Measurements from ENCODE around the gene CILP.
"Not testable (repeated sequence)": the region's sequence is repeated elsewhere in the genome, so short reads cannot be mapped to it uniquely, and the experiment has no call there.

Gene CILP

GRCh38 chr15:65246939-65247338, 35.7 kb upstream of the CILP start:
- Histone ChIP-seq H3K4me1 (ENCODE audit: control insufficient read depth in 5 of 5, insufficient read depth in 5 of 5, low read length in 5 of 5) (peaks cover 0 to 14% (median 6%) of the 10 kb centered on the region in 5 donors), H3K27ac (ENCODE audit: low read depth, low read length) (no peak overlapping the region)

GRCh38 chr15:65246026-65246714, 34.9 kb upstream of the CILP start:
- H3K4me1 ChIP-seq (ENCODE audit: control insufficient read depth in 5 of 5, insufficient read depth in 5 of 5, low read length in 5 of 5): peaks cover 0 to 14% (median 6%) of the 10 kb centered on the region in 5 donors
- H3K27me3 ChIP-seq (ENCODE audit: control insufficient read depth in 5 of 5, insufficient read depth in 4 of 5, low read length in 5 of 5): no peaks in the 10 kb centered on the region
- peaks cover 0 to 4% (median 0%) of the 10 kb centered on the region in 5 donors for H3K36me3 ChIP-seq (ENCODE audit: control insufficient read depth in 5 of 5, insufficient read depth in 5 of 5, low read length in 5 of 5)
- no peak overlapping the region for H3K9ac ChIP-seq (ENCODE audit: low read length in 5 of 5)
- no peak overlapping the region for H3K4me3 ChIP-seq (ENCODE audit: low read depth in 1 of 5, low read length in 5 of 5)
- H3K27ac ChIP-seq (ENCODE audit: low read depth, low read length): no peak overlapping the region
- no peaks in the 10 kb centered on the region for H3K9me3 ChIP-seq (ENCODE audit: control insufficient read depth in 5 of 5, low read length in 5 of 5)

More at GRCh38 chr15:65246939-65247338, 35.7 kb upstream of the CILP start:
- Histone ChIP-seq H3K36me3 (ENCODE audit: control insufficient read depth in 5 of 5, insufficient read depth in 5 of 5, low read length in 5 of 5) (peaks cover 0 to 4% (median 0%) of the 10 kb centered on the region in 5 donors), H3K27me3 (ENCODE audit: control insufficient read depth in 5 of 5, insufficient read depth in 4 of 5, low read length in 5 of 5) (no peaks in the 10 kb centered on the region), H3K9me3 (ENCODE audit: control insufficient read depth in 5 of 5, low read length in 5 of 5) (no peaks in the 10 kb centered on the region), H3K9ac (ENCODE audit: low read length in 5 of 5) (no peak overlapping the region), H3K4me3 (ENCODE audit: low read depth in 1 of 5, low read length in 5 of 5) (no peak overlapping the region)

- peaks cover 0 to 14% (median 6%) of the 10 kb centered on the region in 5 donors for H3K4me1 ChIP-seq (ENCODE audit: control insufficient read depth in 5 of 5, insufficient read depth in 5 of 5, low read length in 5 of 5)
- H3K36me3 ChIP-seq (ENCODE audit: control insufficient read depth in 5 of 5, insufficient read depth in 5 of 5, low read length in 5 of 5): peaks cover 0 to 4% (median 0%) of the 10 kb centered on the region in 5 donors
- no peaks in the 10 kb centered on the region for H3K27me3 ChIP-seq (ENCODE audit: control insufficient read depth in 5 of 5, insufficient read depth in 4 of 5, low read length in 5 of 5)
- no peaks in the 10 kb centered on the region for H3K9me3 ChIP-seq (ENCODE audit: control insufficient read depth in 5 of 5, low read length in 5 of 5)
- H3K4me3 ChIP-seq (ENCODE audit: low read depth in 1 of 5, low read length in 5 of 5): no peak overlapping the region
- no peak overlapping the region for H3K9ac ChIP-seq (ENCODE audit: low read length in 5 of 5)
- H3K27ac ChIP-seq (ENCODE audit: low read depth, low read length): no peak overlapping the region
These were observed 34.0 kb upstream of the CILP start for GRCh38 chr15:65245096-65245856.

GRCh38 chr15:65244638-65245037, 33.4 kb upstream of the CILP start:
- Histone ChIP-seq H3K27me3 (ENCODE audit: control insufficient read depth in 5 of 5, insufficient read depth in 4 of 5, low read length in 5 of 5) (no peaks in the 10 kb centered on the region), H3K27ac (ENCODE audit: low read depth, low read length) (no peak overlapping the region), H3K4me1 (ENCODE audit: control insufficient read depth in 5 of 5, insufficient read depth in 5 of 5, low read length in 5 of 5) (peaks cover 0 to 14% (median 6%) of the 10 kb centered on the region in 5 donors), H3K9me3 (ENCODE audit: control insufficient read depth in 5 of 5, low read length in 5 of 5) (no peaks in the 10 kb centered on the region), H3K9ac (ENCODE audit: low read length in 5 of 5) (no peak overlapping the region), H3K4me3 (ENCODE audit: low read depth in 1 of 5, low read length in 5 of 5) (no peak overlapping the region), H3K36me3 (ENCODE audit: control insufficient read depth in 5 of 5, insufficient read depth in 5 of 5, low read length in 5 of 5) (peaks cover 0 to 4% (median 0%) of the 10 kb centered on the region in 5 donors)

GRCh38 chr15:65236443-65236842, 25.2 kb upstream of the CILP start:
- H3K27me3 ChIP-seq (ENCODE audit: control insufficient read depth in 5 of 5, insufficient read depth in 4 of 5, low read length in 5 of 5); H3K4me3 ChIP-seq (ENCODE audit: low read depth in 1 of 5, low read length in 5 of 5); H3K9ac ChIP-seq (ENCODE audit: low read length in 5 of 5); H3K9me3 ChIP-seq (ENCODE audit: control insufficient read depth in 5 of 5, low read length in 5 of 5); H3K36me3 ChIP-seq (ENCODE audit: control insufficient read depth in 5 of 5, insufficient read depth in 5 of 5, low read length in 5 of 5); H3K27ac ChIP-seq (ENCODE audit: low read depth, low read length): not testable (repeated sequence)
- H3K4me1 ChIP-seq (ENCODE audit: control insufficient read depth in 5 of 5, insufficient read depth in 5 of 5, low read length in 5 of 5): peaks cover 3 to 21% (median 8%) of the 10 kb centered on the region in 5 donors

GRCh38 chr15:65233696-65234095, 22.4 kb upstream of the CILP start:
- Histone ChIP-seq H3K9ac (ENCODE audit: low read length in 5 of 5) (no peak overlapping the region), H3K27me3 (ENCODE audit: control insufficient read depth in 5 of 5, insufficient read depth in 4 of 5, low read length in 5 of 5) (no peaks in the 10 kb centered on the region), H3K9me3 (ENCODE audit: control insufficient read depth in 5 of 5, low read length in 5 of 5) (no peaks in the 10 kb centered on the region), H3K27ac (ENCODE audit: low read depth, low read length) (no peak overlapping the region), H3K36me3 (ENCODE audit: control insufficient read depth in 5 of 5, insufficient read depth in 5 of 5, low read length in 5 of 5) (no peaks in the 10 kb centered on the region), H3K4me3 (ENCODE audit: low read depth in 1 of 5, low read length in 5 of 5) (no peak overlapping the region), H3K4me1 (ENCODE audit: control insufficient read depth in 5 of 5, insufficient read depth in 5 of 5, low read length in 5 of 5) (peaks cover 3 to 21% (median 8%) of the 10 kb centered on the region in 5 donors)

- H3K4me1 ChIP-seq (ENCODE audit: control insufficient read depth in 5 of 5, insufficient read depth in 5 of 5, low read length in 5 of 5): peaks cover 3 to 15% (median 7%) of the 10 kb centered on the region in 5 donors
- no peak overlapping the region for H3K4me3 ChIP-seq (ENCODE audit: low read depth in 1 of 5, low read length in 5 of 5)
- no peaks in the 10 kb centered on the region for H3K9me3 ChIP-seq (ENCODE audit: control insufficient read depth in 5 of 5, low read length in 5 of 5)
- no peaks in the 10 kb centered on the region for H3K27me3 ChIP-seq (ENCODE audit: control insufficient read depth in 5 of 5, insufficient read depth in 4 of 5, low read length in 5 of 5)
- no peak overlapping the region for H3K9ac ChIP-seq (ENCODE audit: low read length in 5 of 5)
- no peaks in the 10 kb centered on the region for H3K36me3 ChIP-seq (ENCODE audit: control insufficient read depth in 5 of 5, insufficient read depth in 5 of 5, low read length in 5 of 5)
- no peak overlapping the region for H3K27ac ChIP-seq (ENCODE audit: low read depth, low read length)
These were observed 21.2 kb upstream of the CILP start for GRCh38 chr15:65232520-65232919.

- H3K36me3 ChIP-seq (ENCODE audit: control insufficient read depth in 5 of 5, insufficient read depth in 5 of 5, low read length in 5 of 5): no peaks in the 10 kb centered on the region
- H3K27me3 ChIP-seq (ENCODE audit: control insufficient read depth in 5 of 5, insufficient read depth in 4 of 5, low read length in 5 of 5): no peaks in the 10 kb centered on the region
- H3K4me1 ChIP-seq (ENCODE audit: control insufficient read depth in 5 of 5, insufficient read depth in 5 of 5, low read length in 5 of 5): peaks cover 0 to 13% (median 2%) of the 10 kb centered on the region in 5 donors
- H3K9me3 ChIP-seq (ENCODE audit: control insufficient read depth in 5 of 5, low read length in 5 of 5): no peaks in the 10 kb centered on the region
- no peak overlapping the region for H3K4me3 ChIP-seq (ENCODE audit: low read depth in 1 of 5, low read length in 5 of 5)
- no peak overlapping the region for H3K9ac ChIP-seq (ENCODE audit: low read length in 5 of 5)
- no peak overlapping the region for H3K27ac ChIP-seq (ENCODE audit: low read depth, low read length)
These were observed 20.0 kb upstream of the CILP start for GRCh38 chr15:65231306-65231705.

- not testable (repeated sequence) for H3K4me3 ChIP-seq (ENCODE audit: low read depth in 1 of 5, low read length in 5 of 5); H3K4me1 ChIP-seq (ENCODE audit: control insufficient read depth in 5 of 5, insufficient read depth in 5 of 5, low read length in 5 of 5); H3K9me3 ChIP-seq (ENCODE audit: control insufficient read depth in 5 of 5, low read length in 5 of 5); H3K27me3 ChIP-seq (ENCODE audit: control insufficient read depth in 5 of 5, insufficient read depth in 4 of 5, low read length in 5 of 5); H3K9ac ChIP-seq (ENCODE audit: low read length in 5 of 5); H3K27ac ChIP-seq (ENCODE audit: low read depth, low read length); H3K36me3 ChIP-seq (ENCODE audit: control insufficient read depth in 5 of 5, insufficient read depth in 5 of 5, low read length in 5 of 5)
These were observed 15.6 kb upstream of the CILP start for GRCh38 chr15:65226901-65227300.

- Histone ChIP-seq H3K4me3 (ENCODE audit: low read depth in 1 of 5, low read length in 5 of 5) (no peak overlapping the region), H3K27me3 (ENCODE audit: control insufficient read depth in 5 of 5, insufficient read depth in 4 of 5, low read length in 5 of 5) (no peaks in the 10 kb centered on the region), H3K9me3 (ENCODE audit: control insufficient read depth in 5 of 5, low read length in 5 of 5) (no peaks in the 10 kb centered on the region), H3K36me3 (ENCODE audit: control insufficient read depth in 5 of 5, insufficient read depth in 5 of 5, low read length in 5 of 5) (no peaks in the 10 kb centered on the region), H3K27ac (ENCODE audit: low read depth, low read length) (no peak overlapping the region), H3K9ac (ENCODE audit: low read length in 5 of 5) (no peak overlapping the region), H3K4me1 (ENCODE audit: control insufficient read depth in 5 of 5, insufficient read depth in 5 of 5, low read length in 5 of 5) (peaks cover 0 to 2% (median 0%) of the 10 kb centered on the region in 5 donors)
These were observed 14.9 kb upstream of the CILP start for GRCh38 chr15:65226221-65226620.
